HAP-1 (cell line): ENCODE measurements around the gene DGCR6L.
"Not testable (repeated sequence)": the region's sequence is repeated elsewhere in the genome, so short reads cannot be mapped to it uniquely, and the experiment has no call there.

Experiments
- DNase-seq, 2 experiments: peaks; one replicate each; pipeline ENCODE4 v3.0.0-alpha.2; 2016 to 2020; ENCODE audit warnings: low spot score in 2 of 2
- H3K27me3 ChIP-seq: fragments of 250-450 bp; sonication (Bioruptor Pico); 2 replicates; pipeline ENCODE4 v1.5.1; 2020; ENCODE audit warnings: low read depth, mild to moderate bottlenecking, moderate library complexity
- H3K36me3 ChIP-seq: fragments of 250-450 bp; sonication (Bioruptor Pico); replicated peaks from 2 replicates; pipeline ENCODE4 v1.5.1; 2020; ENCODE audit warnings: mild to moderate bottlenecking
- H3K4me1 ChIP-seq: fragments of 250-450 bp; sonication (Bioruptor Pico); 2 replicates; pipeline ENCODE4 v1.5.1; 2020; ENCODE audit warnings: mild to moderate bottlenecking
- H3K4me3 ChIP-seq: fragments of 250-450 bp; sonication (Bioruptor Pico); 2 replicates; pipeline ENCODE4 v1.5.1; 2020; ENCODE audit warnings: mild to moderate bottlenecking, moderate library complexity
- H3K9me3 ChIP-seq: fragments of 250-450 bp; sonication (Bioruptor Pico); 2 replicates; pipeline ENCODE4 v1.5.1; 2020; ENCODE audit warnings: mild to moderate bottlenecking, moderate library complexity
- in situ Hi-C: fragments of 300-500 bp; cut with MboI; formaldehyde crosslinking; loops from 3 replicates; pipeline ENCODE4 v1.14.3; 2020; ENCODE audit warnings: low sequenced_read_pairs, inconsistent platforms, mixed read lengths

DGCR6L gene

DNA sequence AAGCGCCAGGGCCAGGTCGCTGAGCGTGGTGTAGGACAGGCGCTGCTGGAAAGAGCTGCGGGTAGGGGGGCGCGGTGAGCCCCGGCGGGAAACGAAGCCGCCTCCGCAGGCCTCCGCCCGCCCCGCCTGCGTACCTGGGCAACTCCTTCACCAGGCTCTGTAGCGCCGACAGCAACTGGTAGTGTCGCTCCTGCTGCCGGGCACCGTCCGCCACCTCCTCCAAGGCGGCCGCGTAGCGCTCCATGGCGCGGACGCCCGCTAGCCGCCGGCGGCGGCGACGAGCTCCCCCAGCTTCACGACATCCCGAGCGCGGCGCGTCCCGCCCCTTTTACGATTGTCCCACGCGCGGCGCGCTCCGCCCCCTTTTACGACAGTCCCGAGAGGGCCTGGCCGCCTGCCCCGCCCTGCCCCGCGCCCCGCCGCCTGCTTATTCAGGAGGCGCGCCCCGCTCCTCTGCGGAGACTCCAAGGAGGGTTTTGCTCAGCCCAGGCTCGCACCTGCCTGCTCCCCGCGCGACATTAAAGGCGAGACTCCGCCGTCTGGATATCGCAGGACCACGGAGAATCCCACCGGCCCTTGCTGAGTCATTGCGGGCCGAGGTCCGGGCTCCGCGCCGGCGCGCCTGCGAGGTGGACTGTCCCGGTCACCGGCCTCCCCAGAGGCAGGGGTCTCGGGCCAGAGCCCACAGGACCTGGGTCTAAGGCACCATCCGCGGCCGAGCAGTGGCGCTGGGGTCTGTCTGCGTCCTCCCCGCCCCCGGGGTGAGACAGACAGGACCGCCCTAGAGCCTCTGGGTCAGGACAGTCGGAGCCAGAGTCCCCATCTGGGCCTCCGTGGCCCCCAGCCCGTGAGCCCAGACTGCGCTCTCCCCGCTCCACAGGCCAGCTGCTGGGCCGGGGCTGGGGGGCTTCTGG, at the start of gene DGCR6L:
DGCR6L (minus strand) TSS at position 316 of the 914 bp plus-strand sequence; CDS start at position 244, 72 bp downstream.
- Histone ChIP-seq H3K4me3 (peak within 1 kb of the TSS; percentile 80), H3K9me3 (no peaks in the 10 kb centered on the region), H3K27me3 (no peaks in the 10 kb centered on the region), H3K36me3 (no peaks in the 10 kb centered on the region), H3K4me1 (peaks cover 11% of the 10 kb centered on the region)
- DNase-seq = peak; percentile 83 to 98
- in situ Hi-C loops = no loop called here

DNA sequence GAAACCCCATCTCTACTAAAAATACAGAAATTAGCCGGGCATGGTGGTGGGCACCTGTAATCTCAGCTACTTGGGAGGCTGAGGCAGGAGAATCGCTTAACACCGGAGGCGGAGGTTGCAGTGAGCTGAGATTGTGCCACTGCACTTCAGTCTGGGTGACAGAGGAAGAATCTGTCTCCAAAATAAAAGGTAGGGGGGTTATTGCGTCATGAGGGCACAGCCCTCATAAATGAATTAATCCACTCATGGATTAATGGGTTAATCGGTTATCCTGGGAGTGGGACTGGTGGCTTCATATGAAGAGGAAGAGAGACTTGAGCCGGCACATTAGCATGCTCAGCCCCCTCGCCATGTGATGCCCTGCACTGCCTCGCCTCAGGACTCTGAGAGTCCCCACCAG, 49.0 kb upstream of the DGCR6L start:
- H3K36me3 ChIP-seq, H3K4me3 ChIP-seq, H3K27me3 ChIP-seq, H3K4me1 ChIP-seq, DNase-seq, H3K9me3 ChIP-seq, in situ Hi-C loops: not testable (repeated sequence)

DNA sequence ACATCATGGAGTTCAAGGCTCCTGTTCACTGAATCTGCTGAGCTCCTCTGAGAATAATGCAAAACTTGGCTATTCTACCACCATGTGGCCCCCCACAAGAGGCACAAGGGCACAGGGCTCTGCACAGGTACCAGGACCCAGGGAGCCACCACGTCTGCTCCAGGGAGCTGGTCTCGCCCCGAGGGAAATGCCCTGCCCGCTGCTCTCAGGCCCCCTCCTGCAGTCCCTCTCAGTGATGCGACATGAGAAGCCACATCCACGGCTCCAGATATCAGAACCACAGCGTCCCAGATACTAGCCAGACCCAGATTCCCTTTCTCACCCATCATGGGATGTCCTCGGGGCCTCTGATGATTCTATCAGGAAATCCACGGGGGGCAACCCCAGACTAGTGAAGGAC, 47.0 kb upstream of the DGCR6L start:
- H3K9me3 ChIP-seq, DNase-seq, in situ Hi-C loops, H3K4me1 ChIP-seq, H3K36me3 ChIP-seq, H3K27me3 ChIP-seq, H3K4me3 ChIP-seq: not testable (repeated sequence)

DNA sequence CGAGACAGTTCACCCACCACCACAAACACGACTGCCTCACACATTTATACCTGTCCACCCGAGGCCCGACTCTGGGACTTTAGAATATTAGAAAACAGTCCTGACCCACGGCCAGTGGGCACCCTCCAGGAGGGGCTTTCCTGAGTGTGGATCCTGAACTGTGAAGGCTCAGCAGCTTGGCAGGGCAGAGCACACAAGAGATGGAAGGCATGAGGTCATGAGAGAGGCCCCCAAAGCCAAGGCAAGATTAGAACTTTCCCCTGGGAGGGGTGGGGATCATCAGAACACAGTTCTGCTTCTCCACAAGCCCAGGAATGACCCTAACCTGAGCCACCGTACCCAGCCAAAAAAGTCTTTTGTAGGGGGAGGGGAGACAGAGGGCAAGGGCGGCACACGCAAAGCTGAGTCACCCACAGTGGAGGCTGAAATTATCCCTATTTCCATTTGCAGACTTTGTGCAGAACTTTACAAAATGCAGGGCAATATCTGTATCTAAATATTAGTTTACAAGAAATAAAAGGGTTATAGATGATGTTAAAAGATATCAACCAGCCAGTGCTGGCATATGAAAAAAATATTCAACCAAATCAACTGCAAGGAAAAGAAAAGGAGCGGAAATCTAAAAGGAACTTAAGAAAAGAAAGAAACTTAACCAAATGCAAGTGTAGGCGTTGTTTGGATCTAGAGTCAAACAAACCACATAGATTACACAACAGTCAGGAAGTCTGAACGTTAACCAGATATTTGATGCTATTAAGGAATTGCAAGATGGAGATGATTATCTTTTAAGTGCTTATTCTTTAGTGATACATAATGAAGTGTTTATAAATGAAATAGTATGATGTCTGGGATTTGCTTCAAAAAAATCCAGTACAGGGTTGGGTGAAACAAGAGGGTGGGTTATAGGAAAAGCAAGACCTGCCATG, 44.7 kb upstream of the DGCR6L start:
- H3K4me3 ChIP-seq, H3K36me3 ChIP-seq, DNase-seq, H3K9me3 ChIP-seq, in situ Hi-C loops, H3K4me1 ChIP-seq, H3K27me3 ChIP-seq: not testable (repeated sequence)

DNA sequence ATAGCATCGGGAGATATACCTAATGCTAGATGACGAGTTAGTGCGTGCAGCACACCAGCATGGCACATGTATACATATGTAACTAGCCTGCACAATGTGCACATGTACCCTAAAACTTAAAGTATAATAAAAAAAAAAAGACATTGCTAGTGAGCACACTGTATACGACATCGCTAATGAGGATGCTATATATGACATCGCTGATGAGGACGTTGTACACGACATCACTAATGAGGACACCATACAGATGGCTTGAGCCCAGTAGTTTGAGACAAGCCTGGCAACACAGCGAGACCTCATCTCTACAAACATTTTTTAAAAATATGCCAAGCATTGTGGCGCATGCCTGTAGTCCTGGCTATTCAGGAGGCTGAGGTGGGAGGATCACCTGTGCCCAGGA, 42.5 kb upstream of the DGCR6L start:
- in situ Hi-C loops, H3K36me3 ChIP-seq: not testable (repeated sequence)

DNA sequence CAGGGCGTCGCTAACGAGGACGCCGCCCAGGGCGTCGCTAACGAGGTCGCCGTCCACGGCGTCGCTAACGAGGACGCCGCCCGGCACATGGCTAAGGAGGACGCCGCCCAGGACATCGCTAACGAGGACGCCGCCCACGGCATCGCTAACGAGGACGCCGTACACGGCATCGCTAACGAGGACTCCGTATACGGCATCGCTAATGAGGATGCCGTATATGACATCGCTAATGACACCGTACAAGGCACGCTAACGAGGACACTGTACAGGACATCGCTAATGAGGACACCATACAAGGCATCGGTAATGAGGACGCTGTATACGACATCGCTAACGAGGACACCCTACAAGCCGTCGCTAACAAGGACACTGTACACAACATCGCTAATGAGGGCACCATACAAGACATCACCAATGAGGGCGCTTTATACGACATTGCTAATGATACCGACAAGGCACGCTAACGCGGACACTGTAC, 41.9 kb upstream of the DGCR6L start:
- H3K27me3 ChIP-seq, H3K4me3 ChIP-seq, H3K36me3 ChIP-seq, H3K4me1 ChIP-seq, DNase-seq, H3K9me3 ChIP-seq, in situ Hi-C loops: not testable (repeated sequence)

More for the DNA sequence above, 42.5 kb upstream of the DGCR6L start:
- not testable (repeated sequence) for H3K4me3 ChIP-seq, H3K4me1 ChIP-seq, H3K9me3 ChIP-seq, DNase-seq, H3K27me3 ChIP-seq

DNA sequence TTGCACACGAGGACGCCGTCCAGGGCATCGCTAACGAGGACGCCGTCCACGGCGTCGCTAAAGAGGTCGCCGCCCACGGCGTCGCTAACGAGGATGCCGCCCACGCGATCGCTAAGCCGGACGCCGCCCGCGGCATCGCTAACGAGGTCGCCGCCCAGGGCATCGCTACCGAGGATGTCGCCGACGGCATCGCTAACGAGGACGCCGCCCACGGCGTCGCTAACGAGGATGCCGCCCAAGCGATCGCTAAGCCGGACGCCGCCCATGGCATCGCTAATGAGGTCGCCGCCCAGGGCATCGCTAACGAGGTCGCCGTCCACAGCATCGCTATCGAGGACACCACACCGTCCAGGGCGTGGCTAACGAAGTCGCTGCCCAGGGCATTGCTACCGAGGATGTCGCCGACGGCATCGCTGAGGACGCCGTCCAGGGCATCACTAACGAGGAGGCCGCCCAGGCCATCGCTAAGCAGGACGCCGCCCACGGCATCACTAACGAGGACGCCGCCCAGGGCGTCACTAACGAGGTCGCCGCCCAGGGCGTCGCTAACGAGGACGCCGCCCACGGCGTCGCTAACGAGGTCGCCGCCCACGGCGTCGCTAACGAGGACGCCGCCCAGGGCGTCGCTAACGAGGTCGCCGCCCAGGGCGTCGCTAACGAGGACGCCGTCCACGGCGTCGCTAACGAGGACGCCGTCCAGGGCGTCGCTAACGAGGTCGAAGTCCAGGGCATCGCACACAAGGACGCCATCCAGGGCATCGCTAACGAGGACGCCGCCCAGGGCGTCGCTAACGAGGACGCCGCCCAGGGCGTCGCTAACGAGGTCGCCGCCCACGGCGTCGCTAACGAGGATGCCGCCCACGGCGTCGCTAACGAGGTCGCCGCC, 41.2 kb upstream of the DGCR6L start:
- in situ Hi-C loops, H3K27me3 ChIP-seq, H3K4me1 ChIP-seq, H3K9me3 ChIP-seq, DNase-seq, H3K4me3 ChIP-seq, H3K36me3 ChIP-seq: not testable (repeated sequence)

DNA sequence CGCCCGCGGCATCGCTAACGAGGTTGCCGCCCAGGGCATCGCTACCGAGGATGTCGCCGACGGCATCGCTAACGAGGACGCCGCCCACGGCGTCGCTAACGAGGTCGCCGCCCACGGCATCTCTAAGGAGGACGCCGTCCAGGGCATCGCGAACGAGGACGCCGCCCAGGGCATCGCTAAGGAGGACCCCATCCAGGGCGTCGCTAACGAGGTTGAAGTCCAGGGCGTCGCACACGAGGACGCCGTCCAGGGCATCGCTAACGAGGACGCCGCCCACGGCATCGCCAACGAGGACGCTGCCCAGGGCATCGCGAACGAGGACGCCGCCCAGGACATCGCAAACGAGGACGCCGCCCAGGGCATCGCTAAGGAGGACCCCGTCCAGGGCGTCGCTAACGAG, 40.4 kb upstream of the DGCR6L start:
- H3K4me3 ChIP-seq, H3K27me3 ChIP-seq, H3K36me3 ChIP-seq, DNase-seq, in situ Hi-C loops, H3K9me3 ChIP-seq, H3K4me1 ChIP-seq: not testable (repeated sequence)

DNA sequence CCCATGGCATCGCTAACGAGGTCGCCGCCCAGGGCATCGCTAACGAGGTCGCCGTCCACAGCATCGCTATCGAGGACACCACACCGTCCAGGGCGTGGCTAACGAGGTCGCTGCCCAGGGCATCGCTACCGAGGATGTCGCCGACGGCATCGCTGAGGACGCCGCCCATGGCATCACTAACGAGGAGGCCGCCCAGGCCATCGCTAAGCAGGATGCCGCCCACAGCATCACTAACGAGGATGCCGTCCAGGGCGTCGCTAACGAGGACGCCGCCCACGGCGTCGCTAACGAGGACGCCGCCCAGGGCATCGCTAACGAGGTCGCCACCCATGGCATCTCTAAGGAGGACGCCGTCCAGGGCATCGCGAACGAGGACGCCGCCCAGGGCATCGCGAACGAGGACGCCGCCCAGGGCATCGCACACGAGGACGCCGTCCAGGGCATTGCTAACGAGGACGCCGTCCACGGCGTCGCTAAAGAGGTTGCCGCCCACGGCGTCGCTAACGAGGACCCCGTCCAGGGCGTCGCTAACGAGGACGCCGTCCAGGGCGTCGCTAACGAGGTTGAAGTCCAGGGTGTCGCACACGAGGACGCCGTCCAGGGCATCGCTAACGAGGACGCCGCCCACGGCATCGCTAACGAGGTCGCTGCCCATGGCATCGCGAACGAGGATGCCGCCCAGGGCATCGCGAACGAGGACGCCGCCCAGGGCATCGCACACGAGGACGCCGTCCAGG, 38.8 kb upstream of the DGCR6L start:
- H3K4me1 ChIP-seq, in situ Hi-C loops, H3K36me3 ChIP-seq, DNase-seq, H3K27me3 ChIP-seq, H3K9me3 ChIP-seq, H3K4me3 ChIP-seq: not testable (repeated sequence)

DNA sequence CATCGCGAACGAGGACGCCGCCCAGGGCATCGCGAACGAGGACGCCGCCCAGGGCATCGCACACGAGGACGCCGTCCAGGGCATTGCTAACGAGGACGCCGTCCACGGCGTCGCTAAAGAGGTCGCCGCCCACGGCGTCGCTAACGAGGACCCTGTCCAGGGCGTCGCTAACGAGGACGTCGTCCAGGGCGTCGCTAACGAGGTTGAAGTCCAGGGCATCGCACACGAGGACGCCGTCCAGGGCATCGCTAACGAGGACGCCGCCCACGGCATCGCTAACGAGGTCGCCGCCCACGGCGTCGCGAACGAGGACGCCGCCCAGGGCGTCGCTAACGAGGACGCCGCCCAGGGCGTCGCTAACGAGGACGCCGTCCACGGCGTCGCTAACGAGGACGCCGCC, 38.1 kb upstream of the DGCR6L start:
- in situ Hi-C loops, DNase-seq, H3K9me3 ChIP-seq, H3K36me3 ChIP-seq, H3K4me1 ChIP-seq, H3K4me3 ChIP-seq, H3K27me3 ChIP-seq: not testable (repeated sequence)

DNA sequence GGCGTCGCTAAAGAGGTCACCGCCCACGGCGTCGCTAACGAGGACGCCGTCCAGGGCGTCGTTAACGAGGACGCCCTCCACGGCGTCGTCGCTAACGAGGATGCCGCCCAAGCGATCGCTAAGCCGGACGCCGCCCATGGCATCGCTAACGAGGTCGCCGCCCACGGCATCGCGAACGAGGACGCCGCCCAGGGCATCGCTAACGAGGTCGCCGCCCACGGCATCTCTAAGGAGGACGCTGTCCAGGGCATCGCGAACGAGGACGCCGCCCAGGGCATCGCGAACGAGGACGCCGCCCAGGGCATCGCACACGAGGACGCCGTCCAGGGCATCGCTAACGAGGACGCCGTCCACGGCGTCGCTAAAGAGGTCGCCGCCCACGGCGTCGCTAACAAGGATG, 37.0 kb upstream of the DGCR6L start:
- H3K9me3 ChIP-seq, DNase-seq, H3K36me3 ChIP-seq, in situ Hi-C loops, H3K4me3 ChIP-seq, H3K4me1 ChIP-seq, H3K27me3 ChIP-seq: not testable (repeated sequence)

DNA sequence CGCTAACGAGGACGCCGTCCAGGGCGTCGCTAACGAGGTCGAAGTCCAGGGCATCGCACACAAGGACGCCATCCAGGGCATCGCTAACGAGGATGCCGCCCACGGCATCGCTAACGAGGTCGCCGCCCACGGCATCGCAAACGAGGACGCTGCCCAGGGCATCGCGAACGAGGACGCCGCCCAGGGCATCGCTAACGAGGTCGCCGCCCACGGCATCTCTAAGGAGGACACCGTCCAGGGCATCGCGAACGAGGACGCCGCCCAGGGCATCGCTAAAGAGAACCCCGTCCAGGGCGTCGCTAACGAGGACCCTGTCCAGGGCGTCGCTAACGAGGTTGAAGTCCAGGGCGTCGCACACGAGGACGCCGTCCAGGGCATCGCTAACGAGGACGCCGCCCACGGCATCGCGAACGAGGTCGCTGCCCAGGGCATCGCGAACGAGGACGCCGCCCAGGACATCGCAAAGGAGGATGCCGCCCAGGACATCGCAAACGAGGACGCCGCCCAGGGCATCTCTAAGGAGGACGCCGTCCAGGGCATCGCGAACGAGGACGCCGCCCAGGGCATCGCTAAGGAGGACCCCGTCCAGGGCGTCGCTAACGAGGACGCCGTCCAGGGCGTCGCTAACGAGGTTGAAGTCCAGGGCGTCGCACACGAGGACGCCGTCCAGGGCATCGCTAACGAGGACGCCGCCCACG, 36.2 kb upstream of the DGCR6L start:
- H3K4me1 ChIP-seq, H3K9me3 ChIP-seq, in situ Hi-C loops, H3K36me3 ChIP-seq, H3K4me3 ChIP-seq, H3K27me3 ChIP-seq, DNase-seq: not testable (repeated sequence)
